Measurements from ENCODE around the gene CSH2. TPM values are rescaled to one million over a fixed set of nuclear protein-coding genes. Genes with fewer than 3 reads are reported as not detected.

CSH2 gene
- total and polyA plus RNA-seq, 9 of the 15 experiments (the other 6 are each of a cell fraction or from before 2014, with no cell fraction given): not detected

GRCh38 chr17:63842540-63843386, 30.7 kb downstream of the CSH2 start, which contains the start of gene SMARCD2 (continued):
- TF ChIP-seq ZBTB40 (IDR thresholded peaks at IDR 0.05) (peak; percentile 94), ZBTB40 (CRISPR knock-in tag; IDR thresholded peaks at IDR 0.05) (no peak), FOXP1 (CRISPR knock-in tag; IDR thresholded peaks at IDR 0.05) (peak; percentile 95), DMBX1 (CRISPR knock-in tag; IDR thresholded peaks at IDR 0.05; ENCODE audit: borderline replicate concordance) (peak; percentile 75; the same call in 1 of the 2 replicates), TAF1 (IDR thresholded peaks at IDR 0.05; ENCODE audit: control insufficient read depth, extremely low read depth, insufficient read depth, low read length, severe bottlenecking) (peak; percentile 72), RBBP5 (IDR thresholded peaks at IDR 0.05; ENCODE audit: borderline replicate concordance, insufficient read depth, low read length, poor library complexity, severe bottlenecking) (peak; percentile 76), JUND (IDR thresholded peaks at IDR 0.05; ENCODE audit: borderline replicate concordance, low read depth, low read length) (peak; percentile 82), JUND (tag; IDR thresholded peaks at IDR 0.05; ENCODE audit: borderline replicate concordance, low read depth, low read length) (no peak; the same call in 2 of the 3 replicates), TFAP4 (CRISPR knock-in tag; IDR thresholded peaks at IDR 0.05; ENCODE audit: borderline replicate concordance) (peak; percentile 84), E2F4 (CRISPR knock-in tag; IDR thresholded peaks at IDR 0.05; ENCODE audit: low read depth) (no peak), ELK1 (CRISPR knock-in tag; IDR thresholded peaks at IDR 0.05) (no peak), SRF (CRISPR knock-in tag; IDR thresholded peaks at IDR 0.05) (peak in 1 of 2 experiments; percentile 64; a peak in 3 of 4 replicates), ZZZ3 (IDR thresholded peaks at IDR 0.05) (peak; percentile 74)

Measured in K562 (cell line).